H9 (cell line): ENCODE results near the gene SVEP1. TPM values are rescaled to one million over a fixed set of nuclear protein-coding genes. Genes with fewer than 3 reads are reported as not detected.

Experiments used
- DNase-seq: peaks from one replicate; pipeline ENCODE4 v3.0.0-alpha.2; 2017
- H2AFZ ChIP-seq: one replicate; pipeline ENCODE4 v1.6.1; 2013; ENCODE audit warnings: mild to moderate bottlenecking, low read length, control low read depth, moderate library complexity
- H2AK5ac ChIP-seq: 2 replicates; pipeline ENCODE4 v1.6.1; 2013; ENCODE audit warnings: low read length, control low read depth, mixed read lengths; ENCODE audit not compliant: insufficient read length
- H2BK120ac ChIP-seq: one replicate; pipeline ENCODE4 v1.6.1; 2013; ENCODE audit warnings: low read depth, mild to moderate bottlenecking, low read length, control low read depth, inconsistent platforms; ENCODE audit not compliant: poor library complexity, severe bottlenecking
- H2BK12ac ChIP-seq: 2 replicates; pipeline ENCODE4 v1.6.1; 2013; ENCODE audit warnings: low read length, control low read depth, mixed read lengths, low read depth; ENCODE audit not compliant: insufficient read length
- H2BK15ac ChIP-seq: 2 replicates; pipeline ENCODE4 v1.6.1; 2013; ENCODE audit warnings: low read depth, low read length, control low read depth
- H2BK20ac ChIP-seq: one replicate; pipeline ENCODE4 v1.6.1; 2013; ENCODE audit warnings: low read depth, mild to moderate bottlenecking, low read length, control low read depth, inconsistent platforms; ENCODE audit not compliant: poor library complexity, severe bottlenecking
- H2BK5ac ChIP-seq: 2 replicates; pipeline ENCODE4 v1.6.1; 2013; ENCODE audit warnings: low read length, control low read depth, mixed read lengths; ENCODE audit not compliant: insufficient read length
- H3K14ac ChIP-seq: 2 replicates; pipeline ENCODE4 v1.6.1; 2013; ENCODE audit warnings: low read length, control low read depth; ENCODE audit not compliant: insufficient read depth
- H3K18ac ChIP-seq: 2 replicates; pipeline ENCODE4 v1.6.1; 2013; ENCODE audit warnings: low read depth, mild to moderate bottlenecking, mixed read lengths, low read length, control low read depth; ENCODE audit not compliant: insufficient read length
- H3K23ac ChIP-seq: 2 replicates; pipeline ENCODE4 v1.6.1; 2013; ENCODE audit warnings: low read length, control low read depth, mixed read lengths, low read depth; ENCODE audit not compliant: insufficient read length
- H3K23me2 ChIP-seq: 2 replicates; pipeline ENCODE4 v1.6.1; 2013; ENCODE audit warnings: low read depth, mild to moderate bottlenecking, mixed read lengths, low read length, control low read depth; ENCODE audit not compliant: insufficient read length, poor library complexity, severe bottlenecking
- H3K27ac ChIP-seq: 2 replicates; pipeline ENCODE4 v1.5.1; 2013; ENCODE audit warnings: low read length, control low read depth, mixed read lengths, low read depth; ENCODE audit not compliant: insufficient read length
- H3K27me3 ChIP-seq: 2 replicates; pipeline ENCODE4 v1.6.1; 2013; ENCODE audit warnings: low read length, control low read depth, inconsistent platforms; ENCODE audit not compliant: insufficient read depth
- H3K4ac ChIP-seq: 2 replicates; pipeline ENCODE4 v1.6.1; 2013; ENCODE audit warnings: low read depth, mild to moderate bottlenecking, control low read depth, inconsistent platforms, low read length, moderate library complexity
- H3K4me1 ChIP-seq: 2 replicates; pipeline ENCODE4 v1.6.1; 2013; ENCODE audit warnings: low read length, control low read depth, inconsistent platforms; ENCODE audit not compliant: insufficient read depth
- H3K4me2 ChIP-seq: 2 replicates; pipeline ENCODE4 v1.6.1; 2013; ENCODE audit warnings: low read length, control low read depth, mixed read lengths; ENCODE audit not compliant: insufficient read length, insufficient read depth
- H3K56ac ChIP-seq: 2 replicates; pipeline ENCODE4 v1.6.1; 2013; ENCODE audit warnings: low read depth, mild to moderate bottlenecking, mixed read lengths, low read length, control low read depth; ENCODE audit not compliant: insufficient read length
- H3K79me1 ChIP-seq: 2 replicates; pipeline ENCODE4 v1.6.1; 2013; ENCODE audit warnings: low read depth, mild to moderate bottlenecking, moderate library complexity, low read length, control low read depth, inconsistent platforms; ENCODE audit not compliant: insufficient read depth, poor library complexity, severe bottlenecking
- H3K79me2 ChIP-seq: 2 replicates; pipeline ENCODE4 v1.6.1; 2013; ENCODE audit warnings: low read length, control low read depth, inconsistent platforms; ENCODE audit not compliant: insufficient read depth
- H3K9ac ChIP-seq: 2 replicates; pipeline ENCODE4 v1.6.1; 2013; ENCODE audit warnings: low read length, control low read depth, mixed read lengths; ENCODE audit not compliant: insufficient read length; ENCODE audit errors: extremely low read depth
- H3K9me3 ChIP-seq: one replicate; pipeline ENCODE4 v1.6.1; 2013; ENCODE audit warnings: low read depth, low read length, inconsistent platforms; ENCODE audit not compliant: control insufficient read depth
- H3T11ph ChIP-seq: one replicate; pipeline ENCODE4 v1.6.1; 2013; ENCODE audit warnings: mild to moderate bottlenecking, low read length, control low read depth, inconsistent platforms
- H4K20me1 ChIP-seq: one replicate; pipeline ENCODE4 v1.6.1; 2013; ENCODE audit not compliant: control insufficient read depth, insufficient read length, insufficient read depth
- H4K5ac ChIP-seq: 2 replicates; pipeline ENCODE4 v1.6.1; 2013; ENCODE audit warnings: low read depth, mild to moderate bottlenecking, mixed read lengths, low read length, control low read depth; ENCODE audit not compliant: insufficient read length
- H4K8ac ChIP-seq: replicated peaks from 2 replicates; pipeline ENCODE4 v1.6.1; 2013; ENCODE audit warnings: low read length, control low read depth, mixed read lengths, low read depth; ENCODE audit not compliant: insufficient read length
- H4K91ac ChIP-seq: 2 replicates; pipeline ENCODE4 v1.6.1; 2013; ENCODE audit warnings: low read depth, mild to moderate bottlenecking, moderate library complexity, mixed read lengths, low read length, control low read depth; ENCODE audit not compliant: insufficient read length
- H3K27ac Mint-ChIP-seq, 3 experiments: 2 replicates in 2 of 3; 3 replicates in 1 of 3; pipeline ENCODE4 v1.8.0; 2020 to 2021; ENCODE audit warnings: mixed read lengths in 3 of 3, mild to moderate bottlenecking in 1 of 3, moderate library complexity in 1 of 3
- H3K27me3 Mint-ChIP-seq: 2 replicates; pipeline ENCODE4 v1.8.0; 2021; ENCODE audit warnings: low read depth, mild to moderate bottlenecking, moderate library complexity, mixed read lengths
- H3K36me3 Mint-ChIP-seq, 3 experiments: 2 replicates in 2 of 3; 3 replicates in 1 of 3; pipeline ENCODE4 v1.8.0; 2020 to 2021; ENCODE audit warnings: low read depth in 3 of 3, mixed read lengths in 3 of 3; ENCODE audit not compliant: insufficient read depth in 1 of 3
- H3K4me1 Mint-ChIP-seq, 2 experiments: 2 replicates each; pipeline ENCODE4 v1.8.0; 2020; ENCODE audit warnings: mixed read lengths in 2 of 2
- H3K4me3 Mint-ChIP-seq, 2 experiments: 2 replicates in 1 of 2; 3 replicates in 1 of 2; pipeline ENCODE4 v1.8.0; 2020 to 2021; ENCODE audit warnings: mild to moderate bottlenecking in 2 of 2, mixed read lengths in 2 of 2, moderate library complexity in 1 of 2
- H3K9me3 Mint-ChIP-seq, 2 experiments: 2 replicates in 1 of 2; 3 replicates in 1 of 2; pipeline ENCODE4 v1.8.0; 2020; ENCODE audit warnings: mild to moderate bottlenecking in 2 of 2, mixed read lengths in 2 of 2, moderate library complexity in 1 of 2
- WGBS: extraction: QIAGEN DNeasy Blood & Tissue Kit; methylation state at CpG from one replicate; pipeline ENCODE4 v1.1.7; 2013; ENCODE audit warnings: missing lambda C conversion rate, low lambda C conversion rate, mixed read lengths; ENCODE audit not compliant: insufficient read length; ENCODE audit errors: extremely low coverage; 5-methylcytosine and 5-hydroxymethylcytosine counted together
- total RNA-seq: library from RNA; stranded (reverse); gene quantifications from 2 replicates; pipeline ENCODE4 v1.2.1, GENCODE V29; 2021
- TF ChIP-seq, protein P1 (sequence below): fragments of 200-600 bp; sonication (generic); conservative IDR thresholded peaks from 3 replicates; pipeline ENCODE4 v1.8.0; 2021; ENCODE audit warnings: antibody characterized with exemption, mild to moderate bottlenecking

Gene SVEP1
- total RNA-seq, 1 experiment from 2014 or later: 0.17 TPM

DNA sequence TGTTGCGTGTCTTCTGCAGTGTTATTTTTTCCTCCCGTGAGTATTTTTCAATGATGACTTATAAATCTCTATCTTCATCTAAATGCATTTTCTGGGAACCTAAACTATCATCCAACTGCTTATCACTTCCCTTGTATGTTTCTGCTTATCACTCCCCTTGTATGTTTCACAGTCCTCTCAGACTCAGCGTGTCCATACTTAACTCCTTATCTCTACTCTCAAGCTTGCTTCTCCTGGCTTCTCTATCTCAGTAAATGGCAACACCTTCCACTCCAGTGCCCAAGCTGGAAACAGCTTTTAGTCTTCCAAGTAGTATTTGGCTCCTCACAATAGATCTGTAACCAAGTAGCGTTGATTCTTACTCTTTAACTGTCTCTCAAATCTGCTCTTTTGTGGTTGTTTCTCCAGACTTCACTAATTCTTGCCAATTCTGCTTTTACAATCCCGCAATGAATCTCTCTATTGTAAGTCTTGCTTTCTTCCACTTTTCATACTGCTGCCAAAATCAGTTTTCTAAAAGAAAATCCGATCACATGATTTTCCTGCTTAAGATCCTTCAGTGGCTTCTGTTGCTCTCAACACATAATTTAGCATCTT, 208.0 kb downstream of the SVEP1 start:
- Histone ChIP-seq H3K23me2 (no peaks in the 10 kb centered on the region), H2AK5ac (no peak overlapping the region), H3K14ac (no peak overlapping the region), H3K9me3 (no peaks in the 10 kb centered on the region), H2BK20ac (no peak overlapping the region), H2AFZ (no peak overlapping the region), H4K5ac (no peak overlapping the region), H3K27me3 (no peaks in the 10 kb centered on the region), H3K4me2 (no peak overlapping the region), H3T11ph (no peak overlapping the region), H3K56ac (no peak overlapping the region), H4K91ac (no peak overlapping the region), H3K79me1 (no peaks in the 10 kb centered on the region), H2BK120ac (no peak overlapping the region), H2BK12ac (no peak overlapping the region), H4K20me1 (no peaks in the 10 kb centered on the region), H3K9ac (no peak overlapping the region), H3K23ac (no peak overlapping the region), H3K79me2 (no peaks in the 10 kb centered on the region), H2BK5ac (no peak overlapping the region), H3K18ac (no peak overlapping the region), H3K27ac (no peak overlapping the region), H4K8ac (no peak overlapping the region), H2BK15ac (no peak overlapping the region), H3K4ac (no peak overlapping the region), H3K4me1 (no peaks in the 10 kb centered on the region)
- no peak overlapping the region for H3K27ac Mint-ChIP-seq
- TF ChIP-seq, protein P1, sequence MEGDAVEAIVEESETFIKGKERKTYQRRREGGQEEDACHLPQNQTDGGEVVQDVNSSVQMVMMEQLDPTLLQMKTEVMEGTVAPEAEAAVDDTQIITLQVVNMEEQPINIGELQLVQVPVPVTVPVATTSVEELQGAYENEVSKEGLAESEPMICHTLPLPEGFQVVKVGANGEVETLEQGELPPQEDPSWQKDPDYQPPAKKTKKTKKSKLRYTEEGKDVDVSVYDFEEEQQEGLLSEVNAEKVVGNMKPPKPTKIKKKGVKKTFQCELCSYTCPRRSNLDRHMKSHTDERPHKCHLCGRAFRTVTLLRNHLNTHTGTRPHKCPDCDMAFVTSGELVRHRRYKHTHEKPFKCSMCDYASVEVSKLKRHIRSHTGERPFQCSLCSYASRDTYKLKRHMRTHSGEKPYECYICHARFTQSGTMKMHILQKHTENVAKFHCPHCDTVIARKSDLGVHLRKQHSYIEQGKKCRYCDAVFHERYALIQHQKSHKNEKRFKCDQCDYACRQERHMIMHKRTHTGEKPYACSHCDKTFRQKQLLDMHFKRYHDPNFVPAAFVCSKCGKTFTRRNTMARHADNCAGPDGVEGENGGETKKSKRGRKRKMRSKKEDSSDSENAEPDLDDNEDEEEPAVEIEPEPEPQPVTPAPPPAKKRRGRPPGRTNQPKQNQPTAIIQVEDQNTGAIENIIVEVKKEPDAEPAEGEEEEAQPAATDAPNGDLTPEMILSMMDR: no peak
- DNase-seq: no peak
- no peak overlapping the region for H3K4me3 Mint-ChIP-seq
- H3K4me1 Mint-ChIP-seq: no peaks in the 10 kb centered on the region
- H3K9me3 Mint-ChIP-seq: no peaks in the 10 kb centered on the region
- H3K36me3 Mint-ChIP-seq: no peaks in the 10 kb centered on the region
- no peaks in the 10 kb centered on the region for H3K27me3 Mint-ChIP-seq
- WGBS: no CpG with 5 or more reads among the region's 6 CpGs
